DMS114 treated with DMSO at 0.1 percent for 48 hours (cell line): ENCODE results near the gene L1CAM.

ENCODE experiments used
- DNase-seq: peaks from one replicate; lab custom pipeline; 2025; ENCODE audit not compliant: unreplicated experiment; lab: John Stamatoyannopoulos, UW

Gene L1CAM

DNA sequence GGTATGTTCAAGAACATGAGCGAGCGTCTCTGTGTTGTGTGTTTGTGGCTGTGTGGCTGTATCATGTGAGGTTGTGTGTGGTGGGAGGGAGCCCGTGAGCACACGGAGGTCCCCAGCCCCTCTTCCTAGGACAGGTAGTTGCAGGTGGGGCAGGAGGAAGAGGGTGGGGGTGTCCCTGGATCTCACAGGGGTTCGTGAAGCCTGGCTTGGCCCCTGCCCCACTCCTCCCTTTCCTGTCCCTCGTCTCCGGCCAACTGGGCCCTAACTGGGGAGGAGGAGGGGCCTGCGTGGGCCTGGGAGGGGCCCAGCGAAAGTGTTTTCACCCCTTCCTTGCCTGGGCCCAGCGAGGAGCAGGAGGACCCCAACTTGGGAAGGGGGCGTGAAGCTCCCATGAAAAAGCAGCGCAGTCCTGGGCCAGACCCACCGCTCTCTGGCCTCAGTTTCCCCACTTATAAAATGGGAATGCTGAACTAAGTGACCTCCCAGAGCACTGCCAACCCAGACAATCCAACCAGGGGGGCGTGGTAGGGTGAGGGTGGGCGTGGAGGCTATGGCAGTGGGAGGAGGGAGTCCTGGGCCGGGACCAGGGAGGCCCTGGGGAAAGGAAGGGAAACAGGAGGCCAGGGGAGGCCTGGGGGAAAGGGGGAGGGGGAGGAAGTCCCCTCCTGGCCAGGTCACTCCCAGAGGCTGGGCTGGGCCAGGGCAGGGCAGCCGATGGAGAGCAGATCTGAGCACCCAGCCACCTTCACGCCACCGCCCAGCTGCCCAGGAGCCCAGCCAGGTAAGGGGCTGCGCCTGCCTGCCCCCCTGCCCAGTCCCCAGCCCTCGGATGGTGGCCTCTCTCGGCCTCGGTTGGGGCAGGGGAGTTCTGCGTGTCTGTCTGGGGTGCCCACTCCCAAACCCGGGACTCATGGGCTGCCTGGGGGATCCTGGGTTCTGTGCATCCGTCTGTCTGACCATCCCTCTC lies 18.3 kb upstream of the L1CAM start, which contains the start of gene AVPR2:
TSS of gene AVPR2 (plus strand) at position 683 of the 967 bp plus-strand sequence. CDS start 473 bp downstream, outside the sequence.
- no peak for DNase-seq

DNA sequence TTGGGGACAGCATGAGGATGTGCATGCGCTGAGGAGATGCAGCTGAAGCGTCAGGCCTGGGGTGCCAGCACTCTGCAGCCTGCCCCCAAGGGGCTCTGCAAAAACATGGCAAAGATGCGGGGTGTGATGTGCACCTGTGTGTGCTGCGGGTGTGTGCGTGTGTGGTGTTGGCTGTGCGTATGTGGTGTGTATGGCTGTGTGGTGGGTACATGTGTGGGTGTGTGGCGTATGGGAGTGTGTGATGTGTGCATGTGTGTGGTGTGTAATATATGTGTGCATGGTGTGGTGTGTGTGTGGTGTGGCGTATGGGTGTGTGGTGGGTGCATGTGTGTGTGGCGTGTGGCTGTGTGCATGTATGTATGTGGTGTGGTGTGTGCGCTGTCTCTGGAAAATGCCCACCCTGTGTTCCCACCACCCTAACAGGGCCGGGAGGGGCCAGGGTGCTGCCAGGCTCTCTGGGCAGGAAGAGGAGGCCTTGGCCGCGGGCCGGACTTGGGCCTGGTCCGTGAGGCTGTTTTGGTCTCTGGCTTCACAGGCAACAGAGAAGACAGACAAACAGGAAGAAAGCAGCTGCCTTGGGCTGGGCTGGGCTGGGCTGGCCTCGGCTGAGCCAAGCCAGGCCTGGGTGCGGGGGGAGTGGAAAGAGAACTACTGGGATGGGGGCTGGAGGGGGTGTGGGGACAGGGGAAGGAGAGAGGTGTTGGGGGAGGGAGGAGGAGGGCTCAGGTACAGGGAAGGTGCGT lies 17.4 kb upstream of the L1CAM start:
- DNase-seq = no peak

DNA sequence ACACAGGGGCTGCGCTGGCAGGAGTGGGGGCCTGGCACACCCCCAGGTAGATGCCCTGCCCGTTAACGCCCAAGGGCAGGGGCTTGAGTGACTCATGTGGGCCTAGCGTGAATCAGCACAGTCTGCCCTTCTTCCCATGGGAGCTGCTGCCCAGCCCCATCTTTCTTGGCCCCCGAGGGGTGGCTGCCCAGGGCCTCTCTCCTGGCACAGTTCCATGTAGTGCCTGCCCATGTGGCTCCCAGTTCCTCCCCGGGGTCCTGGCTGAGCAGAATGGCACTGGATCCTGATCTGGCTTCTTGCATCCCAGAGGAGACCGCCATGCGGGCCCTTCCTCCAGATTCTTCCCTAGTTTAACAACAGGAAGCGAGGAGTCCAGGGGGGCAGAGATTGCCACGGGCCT lies 16.4 kb upstream of the L1CAM start:
- no peak for DNase-seq

DNA sequence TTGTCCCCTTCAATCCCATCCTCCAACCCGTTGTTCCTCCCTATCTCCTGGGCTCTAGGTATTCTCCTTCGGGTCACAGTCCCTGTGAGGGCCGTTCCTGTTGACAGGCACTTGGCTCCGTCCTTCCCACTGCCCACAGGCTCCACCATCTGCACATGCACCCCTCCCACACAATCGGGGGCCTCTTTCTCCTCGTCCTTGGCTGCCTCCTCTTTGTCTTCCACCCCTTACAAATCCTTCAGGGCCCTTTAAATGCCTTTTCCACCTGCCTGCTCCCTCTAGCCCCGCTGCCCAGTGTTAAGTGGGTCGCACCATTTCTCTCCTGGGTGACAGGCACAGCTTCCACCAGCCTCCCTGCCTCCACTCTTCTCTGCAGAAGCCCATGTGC lies 15.8 kb upstream of the L1CAM start:
- no peak for DNase-seq

DNA sequence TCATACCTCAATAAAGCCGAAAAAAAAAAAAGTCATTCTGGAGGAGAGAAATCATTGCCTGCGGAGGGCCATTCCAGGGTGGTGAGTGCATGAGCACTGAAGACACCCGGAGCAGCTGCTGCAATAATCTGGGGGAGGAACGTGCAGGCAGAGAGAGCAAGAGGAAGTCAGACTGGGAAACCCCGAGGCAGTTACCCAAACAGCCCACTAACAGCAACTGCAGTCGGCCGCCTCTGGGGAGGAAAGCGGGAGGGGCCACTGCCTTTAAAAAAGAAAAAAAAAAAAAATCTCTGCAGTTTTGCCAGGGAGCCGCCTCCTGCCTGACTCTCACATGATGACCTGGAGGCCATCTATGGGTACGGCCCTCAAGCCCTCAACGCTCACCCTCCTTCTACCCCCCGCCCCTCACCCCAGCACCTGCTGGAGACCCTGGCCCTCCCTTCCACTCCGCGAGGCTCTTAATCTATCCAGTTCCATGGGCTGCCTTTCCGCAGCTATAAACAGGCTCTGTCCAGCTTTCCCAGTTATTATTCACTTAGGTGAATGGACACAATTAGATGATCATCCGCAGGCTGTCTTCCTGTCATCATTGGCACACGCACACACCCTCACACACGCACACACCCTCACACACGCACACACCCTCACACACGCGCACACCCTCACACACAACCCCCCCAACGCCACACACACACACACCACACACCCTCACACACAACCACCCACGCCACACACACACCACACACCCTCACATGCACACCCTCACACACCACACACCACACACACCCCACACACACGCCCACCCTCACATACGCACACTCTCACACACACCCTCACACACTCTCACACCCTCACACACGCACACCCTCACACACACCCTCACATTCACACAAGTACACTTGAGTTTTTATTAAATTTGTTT lies 15.1 kb upstream of the L1CAM start:
- DNase-seq = no peak

DNA sequence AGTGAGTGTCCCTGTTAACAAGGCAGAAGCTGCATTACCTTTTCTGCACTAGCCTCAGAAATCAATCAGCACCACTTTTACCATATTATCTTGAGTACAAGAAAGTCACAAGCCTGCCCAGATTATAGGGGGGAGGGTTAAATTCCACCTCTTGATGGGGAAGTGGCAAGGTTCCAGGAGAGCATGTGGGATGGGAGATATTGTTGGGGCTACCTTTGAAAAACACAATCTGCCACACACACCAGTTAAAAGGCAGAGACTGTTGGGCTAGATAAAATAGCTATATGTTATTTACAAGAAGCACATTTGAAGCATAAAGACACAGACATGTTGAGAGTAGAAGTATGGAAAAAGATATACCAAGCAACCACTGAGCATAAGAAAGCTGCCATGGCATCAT lies 11.9 kb upstream of the L1CAM start:
- DNase-seq = no peak

DNA sequence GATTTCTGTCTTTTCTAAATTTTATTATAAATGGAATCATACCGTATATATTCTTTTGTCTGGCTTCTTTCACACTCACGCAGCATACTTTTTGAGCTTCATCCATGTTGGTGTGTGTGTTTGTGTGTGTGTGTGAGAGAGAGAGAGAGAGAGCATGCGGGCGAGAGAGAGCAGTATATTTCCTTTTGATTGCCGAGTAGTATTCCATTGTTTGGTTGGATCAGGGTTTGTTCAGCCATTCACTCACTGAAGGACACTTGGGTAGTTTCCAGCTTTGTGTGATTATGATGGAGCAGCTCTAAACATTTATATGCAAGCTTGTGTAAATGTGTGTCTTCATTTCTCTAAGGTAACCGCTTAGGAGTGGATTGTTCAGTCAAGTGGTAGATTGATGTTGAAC lies 3.1 kb upstream of the L1CAM start:
- no peak for DNase-seq

DNA sequence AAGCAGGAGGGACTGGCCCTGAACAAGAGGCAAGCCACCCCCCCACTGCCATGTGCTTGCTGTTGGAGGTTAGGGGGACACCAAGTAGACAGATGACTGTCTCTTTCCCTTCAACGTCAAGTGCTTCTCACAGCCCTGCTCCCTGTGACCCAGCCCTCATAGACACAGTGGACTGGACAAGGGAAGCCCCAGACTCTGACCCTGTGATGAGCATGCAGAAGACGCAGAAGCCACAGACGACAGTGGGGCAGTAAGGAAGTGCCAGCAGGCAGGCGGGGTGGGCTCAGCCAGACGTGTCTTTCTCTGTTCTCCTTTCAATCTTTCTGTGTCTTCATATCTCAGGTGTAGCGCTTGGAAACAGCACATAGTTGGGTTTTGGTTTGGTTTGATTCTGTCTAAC lies 2.4 kb upstream of the L1CAM start:
- DNase-seq = no peak

DNA sequence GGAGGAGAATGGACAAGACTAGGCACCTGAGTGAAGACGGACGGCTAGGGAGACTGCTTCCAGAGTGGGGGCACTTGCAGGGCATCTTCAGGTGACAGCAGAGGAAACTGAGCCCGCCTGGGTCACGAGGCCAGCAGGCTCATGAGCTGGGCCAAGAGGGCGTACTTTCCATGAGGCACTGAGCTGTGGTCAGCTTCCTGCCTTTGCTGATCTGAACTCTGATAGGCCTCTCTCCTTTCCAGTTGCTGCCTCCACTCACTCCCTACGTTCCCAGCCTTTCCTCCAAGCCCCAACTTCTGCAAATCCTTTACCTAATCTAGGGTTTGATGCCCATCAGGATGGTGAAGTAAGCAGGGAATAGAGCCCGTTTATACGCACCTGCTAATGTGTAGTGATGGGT lies 1.4 kb upstream of the L1CAM start:
- DNase-seq = no peak

DNA sequence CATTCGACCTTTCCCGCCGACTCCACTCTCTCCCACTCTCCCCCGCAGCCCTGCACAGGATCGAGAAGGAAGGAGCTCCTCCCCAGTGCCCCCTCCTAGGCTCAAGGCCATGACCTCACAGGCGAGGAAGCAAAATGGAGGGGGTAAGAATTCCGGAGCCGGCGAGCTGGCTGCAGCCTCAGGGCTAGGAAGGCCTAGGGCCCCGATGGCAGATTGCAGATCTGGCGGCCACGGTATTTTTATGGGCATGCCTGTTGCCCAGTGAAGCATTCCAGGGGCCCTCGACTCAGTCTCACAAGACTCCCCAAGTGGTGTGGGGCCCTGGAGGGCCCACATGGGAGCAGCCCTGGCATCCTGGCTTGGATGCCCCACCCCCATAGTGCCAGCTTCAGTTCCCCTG lies 942 bp upstream of the L1CAM start:
- DNase-seq = no peak

DNA sequence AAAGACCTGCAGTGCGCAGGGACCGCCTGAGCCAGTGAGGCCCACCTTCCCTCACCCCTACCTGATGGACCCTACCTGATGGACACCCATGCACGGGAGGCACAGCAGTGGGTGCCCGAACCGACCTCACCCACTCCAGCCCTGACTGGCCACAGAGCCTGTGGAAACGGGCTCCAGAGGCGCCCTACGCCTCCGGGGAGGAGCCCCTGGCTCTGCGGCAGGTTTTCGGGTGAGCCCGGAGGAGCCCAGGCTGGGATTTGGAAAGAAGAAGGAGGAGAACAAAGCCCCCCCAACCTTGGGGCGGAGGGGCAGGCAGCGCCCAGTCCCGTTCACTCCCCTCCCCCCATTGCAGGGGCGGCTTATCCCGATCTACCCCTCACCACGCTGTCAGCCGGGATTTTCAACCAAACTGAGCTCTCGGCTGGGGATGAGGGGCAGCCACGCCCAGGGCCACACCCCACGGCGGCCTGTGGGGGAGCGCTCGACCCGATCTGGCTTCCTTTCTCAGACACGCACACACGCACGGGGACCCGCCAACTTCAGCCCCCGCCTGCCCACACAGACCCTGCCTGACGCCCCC lies 675 bp downstream of the L1CAM start:
- DNase-seq = no peak

DNA sequence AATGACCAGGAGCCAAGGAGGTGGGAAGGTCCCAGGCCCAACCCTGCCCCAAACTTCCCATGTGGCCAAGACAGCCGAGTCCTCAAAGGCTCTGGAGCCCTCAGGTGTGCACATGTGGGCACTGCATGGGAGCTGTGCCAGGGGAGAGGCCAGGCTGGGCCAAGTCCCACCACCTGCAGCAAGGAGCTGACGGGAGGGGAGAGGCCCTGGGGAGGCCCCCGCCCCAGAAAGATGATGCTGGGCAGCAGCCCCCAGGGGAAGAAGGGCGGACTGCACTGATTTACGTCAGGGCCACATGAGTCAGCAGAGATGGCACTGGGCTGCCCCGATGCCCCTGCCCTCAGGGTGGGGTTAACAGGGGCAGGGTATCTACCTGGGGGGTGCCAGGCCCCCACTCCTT lies 1.4 kb downstream of the L1CAM start:
- DNase-seq = no peak

DNA sequence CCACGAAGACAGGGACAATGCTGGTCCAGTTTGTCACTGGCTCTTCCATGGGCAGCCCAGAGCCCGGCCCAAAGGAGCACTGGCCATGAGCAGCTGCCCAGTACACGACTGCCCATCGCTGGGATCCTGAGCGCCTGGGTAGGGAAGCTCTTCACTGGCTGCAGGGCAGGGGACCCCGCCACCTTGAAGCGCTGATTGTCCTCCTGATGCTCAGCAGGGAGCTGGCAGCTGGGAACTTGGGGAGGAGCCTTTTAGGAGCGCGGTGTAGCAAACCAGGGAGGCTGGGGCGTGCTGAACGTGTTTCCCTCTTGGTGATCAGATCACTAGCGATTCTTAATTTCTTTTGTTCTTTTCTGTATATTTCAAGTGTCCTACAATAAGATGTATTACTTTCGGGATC lies 1.8 kb downstream of the L1CAM start:
- DNase-seq = no peak

DNA sequence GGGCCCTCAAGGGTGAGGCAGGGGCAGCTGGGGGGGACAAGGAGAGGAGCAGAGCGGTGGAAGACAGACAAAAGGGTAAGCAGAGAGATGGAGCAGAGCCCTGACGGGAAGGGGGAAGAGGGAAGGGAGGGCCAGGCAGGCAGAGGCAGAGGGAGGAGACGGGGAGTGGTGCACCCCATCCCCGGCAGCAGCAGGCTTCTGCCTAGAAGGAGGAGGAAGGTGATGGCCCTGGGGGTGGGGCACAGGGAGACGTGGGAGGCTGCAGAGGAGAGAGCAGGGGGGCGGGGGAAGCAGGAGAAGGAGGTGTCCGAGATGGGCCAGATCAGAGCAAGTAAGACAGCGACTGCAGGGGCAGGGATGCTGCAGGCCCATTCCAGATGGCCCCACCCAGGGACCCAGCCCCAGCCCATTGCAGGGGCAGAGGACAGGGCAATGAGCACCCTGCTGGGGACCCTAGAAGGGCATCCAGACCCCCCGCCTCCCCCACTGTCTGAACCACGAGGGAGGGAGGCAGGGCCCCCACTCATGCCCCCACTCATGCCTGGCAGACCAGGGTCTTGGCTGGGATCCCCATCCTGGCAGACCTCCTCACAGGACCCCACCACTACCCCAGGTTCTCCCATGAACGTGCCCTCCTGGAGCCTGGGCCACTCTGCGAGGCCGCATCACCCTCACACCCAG lies 2.7 kb downstream of the L1CAM start:
- no peak for DNase-seq

DNA sequence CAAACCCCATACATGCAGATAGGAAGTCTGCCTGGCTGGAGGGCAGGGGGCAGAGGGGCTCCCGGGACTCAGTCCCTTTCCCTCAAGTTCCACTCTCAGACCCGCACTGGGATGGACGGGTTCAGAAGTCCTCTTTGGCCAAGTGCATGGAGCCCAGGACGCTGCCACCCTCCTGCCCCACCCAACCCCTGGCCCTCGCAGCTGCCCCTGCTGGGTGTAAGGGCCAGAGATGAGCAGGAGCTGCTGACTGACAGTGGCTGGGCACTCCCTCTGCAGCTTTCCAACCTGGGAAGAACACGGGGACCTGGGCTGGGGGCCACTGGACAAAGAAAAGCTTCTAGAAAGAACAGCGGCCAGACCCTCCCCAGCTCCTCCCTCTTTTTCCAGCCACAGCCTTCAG lies 3.4 kb downstream of the L1CAM start:
- no peak for DNase-seq

DNA sequence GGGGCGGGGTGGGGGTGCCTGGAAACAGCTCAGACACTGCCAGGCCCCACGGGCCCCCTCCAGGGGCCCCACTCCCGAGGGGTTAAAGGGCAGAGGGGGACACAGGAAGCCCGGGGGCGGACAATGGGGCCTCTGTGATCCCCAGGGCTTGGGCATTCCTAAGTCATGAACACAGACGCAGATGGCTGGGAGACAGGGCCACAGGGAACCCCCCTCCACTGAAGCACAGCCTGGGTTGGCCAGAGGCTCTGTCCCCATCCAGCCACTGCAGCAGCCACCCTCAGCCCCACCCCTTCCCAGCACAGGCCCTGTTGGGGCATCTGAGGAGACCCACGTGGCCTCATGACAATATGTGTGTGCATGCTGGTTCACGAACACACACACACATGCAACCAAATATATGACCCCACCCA lies 3.9 kb downstream of the L1CAM start:
- DNase-seq = no peak

DNA sequence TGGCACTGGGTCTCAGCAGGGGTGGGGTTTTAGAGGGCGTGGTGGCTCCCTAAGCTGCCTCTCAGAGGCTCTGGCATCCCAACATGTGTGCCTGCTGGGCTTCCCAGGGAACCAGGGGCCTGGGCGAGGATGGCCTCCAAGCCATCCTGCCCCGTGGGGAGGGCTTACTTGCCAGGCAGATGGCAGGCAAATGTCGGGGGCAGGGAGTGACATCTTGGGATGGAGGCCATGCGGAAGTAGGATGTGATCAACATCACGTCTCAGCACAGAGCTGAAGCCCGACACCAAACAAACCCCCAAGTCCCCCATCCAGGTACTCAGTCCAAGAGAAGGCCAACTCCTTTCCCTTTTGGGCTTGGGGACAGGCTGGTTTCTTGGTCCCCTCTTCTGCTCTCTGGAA lies 4.7 kb downstream of the L1CAM start:
- DNase-seq = no peak

DNA sequence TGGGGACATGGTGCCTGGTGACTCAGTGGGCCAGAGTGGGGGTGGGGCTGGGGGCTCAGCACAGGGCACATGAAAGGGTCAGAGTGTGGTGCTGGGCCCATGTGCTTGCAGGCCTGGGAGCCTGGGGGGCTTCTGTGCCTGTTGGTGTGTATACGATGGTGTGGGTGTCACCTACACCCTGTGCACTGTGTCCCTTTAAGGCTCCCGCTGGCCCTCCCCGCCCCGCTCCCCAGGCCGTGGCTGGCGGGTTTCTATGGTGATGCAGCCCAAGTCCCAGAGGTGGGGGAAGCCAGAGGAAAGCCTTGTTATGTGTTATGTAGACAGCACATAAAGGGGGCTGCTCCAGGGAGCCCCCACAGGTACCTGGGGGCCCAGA lies 5.5 kb downstream of the L1CAM start:
- no peak for DNase-seq

DNA sequence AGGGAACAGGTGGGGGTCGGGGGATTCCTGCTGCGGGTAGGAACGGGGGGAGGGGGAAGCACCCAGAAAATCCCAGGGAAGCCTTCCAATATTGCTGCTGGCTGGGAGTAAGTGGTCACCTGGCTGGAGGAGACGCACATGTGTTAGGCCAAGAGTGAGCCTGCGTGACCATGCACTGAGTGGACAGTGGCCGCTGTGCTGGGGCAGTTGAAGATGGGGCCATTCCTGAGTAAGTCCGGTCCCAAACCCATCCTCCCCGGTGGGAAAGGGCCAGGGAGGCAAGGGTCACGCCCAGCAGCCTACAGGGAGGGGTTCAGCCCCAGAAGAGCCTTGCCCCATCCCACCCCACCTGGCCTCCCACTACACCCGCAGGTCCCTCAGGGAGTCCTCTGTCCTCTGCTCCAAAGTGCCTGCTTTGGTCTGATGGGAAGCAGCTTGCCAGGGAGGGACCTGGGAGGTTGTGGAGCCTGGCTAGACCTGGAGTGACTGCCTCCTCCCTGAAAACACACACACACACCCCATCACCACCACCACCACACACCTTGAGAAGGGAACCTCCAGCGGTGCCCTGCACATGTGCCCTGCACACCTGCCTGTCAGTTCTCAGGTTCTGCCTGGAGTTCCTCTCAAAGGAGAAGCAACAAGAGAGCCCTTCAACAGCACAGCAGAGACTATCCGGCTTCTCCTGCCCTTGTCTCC lies 6.1 kb downstream of the L1CAM start:
- DNase-seq = no peak
